ENCODE measurements around the gene ATP2C2. TPM values are rescaled to one million over a fixed set of nuclear protein-coding genes. Genes with fewer than 3 reads are reported as not detected.

ATP2C2 gene
- total RNA-seq, 1 experiment from 2014 or later, result 0.67 TPM

DNA sequence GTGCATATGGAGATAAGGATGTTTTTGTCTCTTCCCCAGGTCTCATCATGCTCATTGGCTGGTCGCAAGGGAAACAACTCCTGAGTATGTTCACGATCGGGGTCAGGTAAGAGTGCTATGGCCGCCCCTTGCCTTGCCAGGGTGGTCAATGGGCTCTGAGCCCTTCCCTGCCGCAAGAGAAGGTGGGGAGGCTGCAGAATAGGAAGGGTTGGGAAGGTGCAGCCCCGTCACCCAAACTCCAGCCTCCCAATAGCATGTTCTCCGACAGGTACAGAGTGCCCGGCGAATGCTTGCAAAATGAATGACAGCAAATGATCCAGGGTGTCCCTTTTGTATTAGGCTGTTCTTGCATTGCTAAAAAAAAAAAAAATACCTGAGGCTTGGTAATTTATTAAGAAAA, 57.4 kb downstream of the ATP2C2 start:
- ChIA-PET CTCF (no interaction called here), POLR2A (no interaction called here)
- no peak for ATAC-seq
- no TSS peak for BruUV-seq (replicated peaks)
- Histone ChIP-seq H3K4me3 (ENCODE audit: low read depth in 2 of 2, low read length in 2 of 2) (no peak overlapping the region), H3K27ac (ENCODE audit: low read length) (no peak overlapping the region), H3K36me3 (ENCODE audit: control insufficient read depth, insufficient read depth, low read length) (no peaks in the 10 kb centered on the region), H3K4me1 (ENCODE audit: control insufficient read depth, insufficient read depth, low read length) (no peaks in the 10 kb centered on the region), H3K27me3 (ENCODE audit: control insufficient read depth, insufficient read depth, low read length) (no peaks in the 10 kb centered on the region), H3K9me3 (ENCODE audit: control insufficient read depth, insufficient read depth, low read depth, low read length) (no peaks in the 10 kb centered on the region)
- no peak for DNase-seq (ENCODE audit: low read depth, low spot score)
- in situ Hi-C loops (cut with HindIII; ENCODE audit: low pct_unique_long_range_greater_than_20kb, low sequenced_read_pairs), result no loop called here
- intact Hi-C loops (cut with micrococcal nuclease; ENCODE audit: unreplicated experiment), result no loop called here
- no peak for TF ChIP-seq POLR2AphosphoS5 (IDR thresholded peaks at IDR 0.05; ENCODE audit: low read depth, low read length)
- TF ChIP-seq, protein P1, sequence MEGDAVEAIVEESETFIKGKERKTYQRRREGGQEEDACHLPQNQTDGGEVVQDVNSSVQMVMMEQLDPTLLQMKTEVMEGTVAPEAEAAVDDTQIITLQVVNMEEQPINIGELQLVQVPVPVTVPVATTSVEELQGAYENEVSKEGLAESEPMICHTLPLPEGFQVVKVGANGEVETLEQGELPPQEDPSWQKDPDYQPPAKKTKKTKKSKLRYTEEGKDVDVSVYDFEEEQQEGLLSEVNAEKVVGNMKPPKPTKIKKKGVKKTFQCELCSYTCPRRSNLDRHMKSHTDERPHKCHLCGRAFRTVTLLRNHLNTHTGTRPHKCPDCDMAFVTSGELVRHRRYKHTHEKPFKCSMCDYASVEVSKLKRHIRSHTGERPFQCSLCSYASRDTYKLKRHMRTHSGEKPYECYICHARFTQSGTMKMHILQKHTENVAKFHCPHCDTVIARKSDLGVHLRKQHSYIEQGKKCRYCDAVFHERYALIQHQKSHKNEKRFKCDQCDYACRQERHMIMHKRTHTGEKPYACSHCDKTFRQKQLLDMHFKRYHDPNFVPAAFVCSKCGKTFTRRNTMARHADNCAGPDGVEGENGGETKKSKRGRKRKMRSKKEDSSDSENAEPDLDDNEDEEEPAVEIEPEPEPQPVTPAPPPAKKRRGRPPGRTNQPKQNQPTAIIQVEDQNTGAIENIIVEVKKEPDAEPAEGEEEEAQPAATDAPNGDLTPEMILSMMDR (IDR thresholded peaks at IDR 0.05), result no peak
- no peak for TF ChIP-seq SIN3A (IDR thresholded peaks at IDR 0.05; ENCODE audit: borderline replicate concordance, insufficient read depth, low read depth, low read length)
- TF ChIP-seq, protein P2, sequence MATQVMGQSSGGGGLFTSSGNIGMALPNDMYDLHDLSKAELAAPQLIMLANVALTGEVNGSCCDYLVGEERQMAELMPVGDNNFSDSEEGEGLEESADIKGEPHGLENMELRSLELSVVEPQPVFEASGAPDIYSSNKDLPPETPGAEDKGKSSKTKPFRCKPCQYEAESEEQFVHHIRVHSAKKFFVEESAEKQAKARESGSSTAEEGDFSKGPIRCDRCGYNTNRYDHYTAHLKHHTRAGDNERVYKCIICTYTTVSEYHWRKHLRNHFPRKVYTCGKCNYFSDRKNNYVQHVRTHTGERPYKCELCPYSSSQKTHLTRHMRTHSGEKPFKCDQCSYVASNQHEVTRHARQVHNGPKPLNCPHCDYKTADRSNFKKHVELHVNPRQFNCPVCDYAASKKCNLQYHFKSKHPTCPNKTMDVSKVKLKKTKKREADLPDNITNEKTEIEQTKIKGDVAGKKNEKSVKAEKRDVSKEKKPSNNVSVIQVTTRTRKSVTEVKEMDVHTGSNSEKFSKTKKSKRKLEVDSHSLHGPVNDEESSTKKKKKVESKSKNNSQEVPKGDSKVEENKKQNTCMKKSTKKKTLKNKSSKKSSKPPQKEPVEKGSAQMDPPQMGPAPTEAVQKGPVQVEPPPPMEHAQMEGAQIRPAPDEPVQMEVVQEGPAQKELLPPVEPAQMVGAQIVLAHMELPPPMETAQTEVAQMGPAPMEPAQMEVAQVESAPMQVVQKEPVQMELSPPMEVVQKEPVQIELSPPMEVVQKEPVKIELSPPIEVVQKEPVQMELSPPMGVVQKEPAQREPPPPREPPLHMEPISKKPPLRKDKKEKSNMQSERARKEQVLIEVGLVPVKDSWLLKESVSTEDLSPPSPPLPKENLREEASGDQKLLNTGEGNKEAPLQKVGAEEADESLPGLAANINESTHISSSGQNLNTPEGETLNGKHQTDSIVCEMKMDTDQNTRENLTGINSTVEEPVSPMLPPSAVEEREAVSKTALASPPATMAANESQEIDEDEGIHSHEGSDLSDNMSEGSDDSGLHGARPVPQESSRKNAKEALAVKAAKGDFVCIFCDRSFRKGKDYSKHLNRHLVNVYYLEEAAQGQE (IDR thresholded peaks at IDR 0.05; ENCODE audit: insufficient read depth in 1 of 2, low read depth in 2 of 2, low read length in 1 of 2), result no peak
- TF ChIP-seq TCF7L2 (IDR thresholded peaks at IDR 0.05; ENCODE audit: low read depth, low read length), result no peak

DNA sequence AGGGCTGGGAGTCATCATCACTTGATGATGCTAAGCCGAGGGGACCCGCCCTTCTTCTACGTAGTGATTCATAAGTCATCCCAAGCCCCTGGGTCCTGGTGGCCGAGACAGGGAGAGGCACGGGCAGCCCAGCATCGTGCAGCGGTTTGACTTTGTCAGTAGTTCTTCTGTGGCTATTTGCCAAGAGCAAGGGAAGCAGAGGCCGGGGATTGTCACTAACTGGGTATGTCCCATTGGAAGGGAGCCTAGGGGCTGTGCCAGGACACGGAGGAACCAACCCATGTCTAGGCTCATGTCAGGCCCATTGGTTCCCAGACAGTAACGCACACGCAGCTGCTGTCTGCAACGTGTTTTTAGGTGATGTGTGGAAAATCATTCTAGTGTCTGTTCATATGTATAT, 58.5 kb downstream of the ATP2C2 start:
- no peak for TF ChIP-seq SIN3A (IDR thresholded peaks at IDR 0.05; ENCODE audit: borderline replicate concordance, insufficient read depth, low read depth, low read length)
- TF ChIP-seq, protein P1 (IDR thresholded peaks at IDR 0.05), result no peak
- TF ChIP-seq TCF7L2 (IDR thresholded peaks at IDR 0.05; ENCODE audit: low read depth, low read length), result no peak
- TF ChIP-seq POLR2AphosphoS5 (IDR thresholded peaks at IDR 0.05; ENCODE audit: low read depth, low read length), result no peak
- TF ChIP-seq, protein P2 (IDR thresholded peaks at IDR 0.05; ENCODE audit: insufficient read depth in 1 of 2, low read depth in 2 of 2, low read length in 1 of 2), result no peak
- POLR2A ChIA-PET, result no interaction called here
- no peak overlapping the region for H3K4me3 ChIP-seq (ENCODE audit: low read depth in 2 of 2, low read length in 2 of 2)
- DNase-seq (ENCODE audit: low read depth, low spot score), result no peak
- H3K27ac ChIP-seq (ENCODE audit: low read length), result no peak overlapping the region
- no peaks in the 10 kb centered on the region for H3K4me1 ChIP-seq (ENCODE audit: control insufficient read depth, insufficient read depth, low read length)
- no peaks in the 10 kb centered on the region for H3K36me3 ChIP-seq (ENCODE audit: control insufficient read depth, insufficient read depth, low read length)
- H3K9me3 ChIP-seq (ENCODE audit: control insufficient read depth, insufficient read depth, low read depth, low read length), result no peaks in the 10 kb centered on the region
- in situ Hi-C loops (cut with HindIII; ENCODE audit: low pct_unique_long_range_greater_than_20kb, low sequenced_read_pairs) (no loop called here), intact Hi-C loops (cut with micrococcal nuclease; ENCODE audit: unreplicated experiment) (no loop called here)
- no peaks in the 10 kb centered on the region for H3K27me3 ChIP-seq (ENCODE audit: control insufficient read depth, insufficient read depth, low read length)
- no peak for ATAC-seq
- no TSS peak for BruUV-seq (replicated peaks)
- CTCF ChIA-PET, result no interaction called here

Data from Panc1 (cell line).